ENCODE data around the gene LZTR1.

GRCh38 chr22:20994902-20995241 is 12.8 kb downstream of the LZTR1 start:
- TF ChIP-seq SIX5 (IDR thresholded peaks at IDR 0.05; ENCODE audit: low read depth, low read length) (no peak), ATF3 (IDR thresholded peaks at IDR 0.05; ENCODE audit: insufficient read depth, low read depth, low read length) (no peak), CTCF (IDR thresholded peaks at IDR 0.05; ENCODE audit: control extremely low read depth in 1 of 3, insufficient read depth in 1 of 3, low read depth in 1 of 3, low read length in 3 of 3) (no peak), SUZ12 (IDR thresholded peaks at IDR 0.05; ENCODE audit: low read length) (no peak), ZNF274 (IDR thresholded peaks at IDR 0.05; ENCODE audit: borderline replicate concordance, extremely low read depth, low read length) (no peak), POLR2A (IDR thresholded peaks at IDR 0.05; ENCODE audit: control extremely low read depth in 1 of 2, low read depth in 2 of 2, low read length in 2 of 2) (no peak), USF2 (IDR thresholded peaks at IDR 0.05; ENCODE audit: low read length) (no peak)
